ENCODE data around the gene SLC27A2.

Gene SLC27A2

DNA sequence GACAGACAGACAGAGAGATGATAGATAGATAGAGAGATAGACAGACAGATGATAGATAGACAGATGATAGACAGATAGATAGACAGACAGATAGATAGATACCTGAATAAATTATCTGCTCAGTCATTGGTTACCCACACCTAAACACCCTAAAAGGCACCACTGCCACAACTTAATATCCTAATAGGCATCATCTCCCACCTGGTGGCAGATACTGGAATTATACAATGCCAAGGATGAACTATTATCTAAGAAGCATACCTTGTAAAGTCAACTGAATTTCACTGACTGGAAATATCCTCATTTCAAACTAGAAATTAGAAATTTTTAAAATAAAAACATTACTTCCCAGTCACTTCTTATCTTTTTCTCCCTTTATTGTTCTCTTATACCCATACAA, 43.6 kb upstream of the SLC27A2 start:
- Mint-ChIP-seq H3K9me3 (no peaks in the 10 kb centered on the region), H3K27ac (no peak overlapping the region), H3K4me3 (no peak overlapping the region), H3K27me3 (ENCODE audit: low read depth, poor library complexity) (no peaks in the 10 kb centered on the region), H3K36me3 (ENCODE audit: low read depth) (no peaks in the 10 kb centered on the region), H3K4me1 (peaks cover 27% of the 10 kb centered on the region)
- TF ChIP-seq, protein P1, sequence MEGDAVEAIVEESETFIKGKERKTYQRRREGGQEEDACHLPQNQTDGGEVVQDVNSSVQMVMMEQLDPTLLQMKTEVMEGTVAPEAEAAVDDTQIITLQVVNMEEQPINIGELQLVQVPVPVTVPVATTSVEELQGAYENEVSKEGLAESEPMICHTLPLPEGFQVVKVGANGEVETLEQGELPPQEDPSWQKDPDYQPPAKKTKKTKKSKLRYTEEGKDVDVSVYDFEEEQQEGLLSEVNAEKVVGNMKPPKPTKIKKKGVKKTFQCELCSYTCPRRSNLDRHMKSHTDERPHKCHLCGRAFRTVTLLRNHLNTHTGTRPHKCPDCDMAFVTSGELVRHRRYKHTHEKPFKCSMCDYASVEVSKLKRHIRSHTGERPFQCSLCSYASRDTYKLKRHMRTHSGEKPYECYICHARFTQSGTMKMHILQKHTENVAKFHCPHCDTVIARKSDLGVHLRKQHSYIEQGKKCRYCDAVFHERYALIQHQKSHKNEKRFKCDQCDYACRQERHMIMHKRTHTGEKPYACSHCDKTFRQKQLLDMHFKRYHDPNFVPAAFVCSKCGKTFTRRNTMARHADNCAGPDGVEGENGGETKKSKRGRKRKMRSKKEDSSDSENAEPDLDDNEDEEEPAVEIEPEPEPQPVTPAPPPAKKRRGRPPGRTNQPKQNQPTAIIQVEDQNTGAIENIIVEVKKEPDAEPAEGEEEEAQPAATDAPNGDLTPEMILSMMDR (IDR thresholded peaks at IDR 0.05): no peak
- DNase-seq: no peak

DNA sequence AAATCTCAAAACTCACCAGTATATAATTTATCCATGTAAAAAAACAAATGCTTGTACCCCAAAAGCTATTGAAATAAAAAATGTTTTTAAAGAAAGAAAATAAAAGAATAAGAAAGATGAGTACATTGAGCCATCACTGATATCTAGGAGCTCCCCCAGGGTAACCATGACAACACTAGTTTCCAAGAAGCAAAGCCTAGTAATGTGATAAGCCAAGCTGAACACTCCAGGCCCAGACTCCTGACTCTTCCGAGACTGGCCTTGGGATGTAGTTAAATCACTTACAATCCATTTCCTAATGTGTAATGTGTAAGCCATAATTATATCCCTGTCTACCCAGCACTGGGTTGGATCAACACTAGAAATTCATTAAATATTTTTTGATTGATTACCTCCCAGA, 41.9 kb upstream of the SLC27A2 start:
- no peaks in the 10 kb centered on the region for H3K9me3 Mint-ChIP-seq
- peaks cover 22% of the 10 kb centered on the region for H3K4me1 Mint-ChIP-seq
- no peaks in the 10 kb centered on the region for H3K36me3 Mint-ChIP-seq (ENCODE audit: low read depth)
- H3K27me3 Mint-ChIP-seq (ENCODE audit: low read depth, poor library complexity): no peaks in the 10 kb centered on the region
- DNase-seq: no peak
- H3K27ac Mint-ChIP-seq: no peak overlapping the region
- TF ChIP-seq, protein P1 (IDR thresholded peaks at IDR 0.05): no peak
- H3K4me3 Mint-ChIP-seq: no peak overlapping the region

DNA sequence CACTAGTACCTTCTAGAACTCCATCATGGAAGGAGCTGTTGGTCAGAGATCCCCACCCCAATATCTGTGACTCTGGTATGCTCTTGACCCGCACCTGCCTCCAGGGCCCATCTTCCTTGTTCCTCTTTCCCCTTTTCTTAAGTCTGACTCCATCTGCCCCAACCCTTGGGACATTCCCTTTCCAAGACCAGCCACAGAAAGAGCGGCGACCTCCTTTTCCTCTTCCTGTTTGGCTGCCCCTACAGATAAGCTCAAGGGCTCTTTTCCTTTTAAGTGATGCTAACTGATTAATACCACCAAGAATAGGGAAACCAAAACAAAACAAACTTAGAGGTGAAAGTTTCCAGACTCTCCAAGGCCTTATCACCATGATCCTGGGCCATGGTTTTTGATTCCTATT, 41.0 kb upstream of the SLC27A2 start:
- TF ChIP-seq, protein P1 (IDR thresholded peaks at IDR 0.05): no peak
- H3K27me3 Mint-ChIP-seq (ENCODE audit: low read depth, poor library complexity): no peaks in the 10 kb centered on the region
- peaks cover 13% of the 10 kb centered on the region for H3K4me1 Mint-ChIP-seq
- H3K4me3 Mint-ChIP-seq: no peak overlapping the region
- no peak overlapping the region for H3K27ac Mint-ChIP-seq
- H3K9me3 Mint-ChIP-seq: no peaks in the 10 kb centered on the region
- H3K36me3 Mint-ChIP-seq (ENCODE audit: low read depth): no peaks in the 10 kb centered on the region
- DNase-seq: no peak

DNA sequence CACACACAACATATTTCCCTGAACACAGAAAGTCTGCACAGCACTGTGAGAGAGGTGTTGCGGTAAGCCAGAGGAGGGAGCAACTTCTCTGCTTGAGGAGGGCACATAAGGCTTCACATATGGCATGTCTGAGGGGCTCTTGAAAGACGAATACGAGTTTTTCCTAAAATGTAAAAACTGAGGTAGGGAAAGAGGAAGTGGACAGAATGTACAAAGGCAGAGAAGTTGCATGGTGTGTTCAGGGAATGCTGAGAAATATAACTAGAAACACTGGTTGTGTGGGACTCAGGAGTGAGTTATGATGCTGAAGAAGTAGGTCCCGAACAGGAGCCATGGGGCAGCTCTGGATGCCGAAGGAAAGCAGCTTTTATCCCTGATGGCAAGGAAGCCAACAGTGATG, 40.1 kb upstream of the SLC27A2 start:
- Mint-ChIP-seq H3K36me3 (ENCODE audit: low read depth) (no peaks in the 10 kb centered on the region), H3K4me3 (no peak overlapping the region), H3K4me1 (peaks cover 6% of the 10 kb centered on the region), H3K27ac (no peak overlapping the region), H3K27me3 (ENCODE audit: low read depth, poor library complexity) (no peaks in the 10 kb centered on the region), H3K9me3 (no peaks in the 10 kb centered on the region)
- TF ChIP-seq, protein P1 (IDR thresholded peaks at IDR 0.05): no peak
- no peak for DNase-seq

DNA sequence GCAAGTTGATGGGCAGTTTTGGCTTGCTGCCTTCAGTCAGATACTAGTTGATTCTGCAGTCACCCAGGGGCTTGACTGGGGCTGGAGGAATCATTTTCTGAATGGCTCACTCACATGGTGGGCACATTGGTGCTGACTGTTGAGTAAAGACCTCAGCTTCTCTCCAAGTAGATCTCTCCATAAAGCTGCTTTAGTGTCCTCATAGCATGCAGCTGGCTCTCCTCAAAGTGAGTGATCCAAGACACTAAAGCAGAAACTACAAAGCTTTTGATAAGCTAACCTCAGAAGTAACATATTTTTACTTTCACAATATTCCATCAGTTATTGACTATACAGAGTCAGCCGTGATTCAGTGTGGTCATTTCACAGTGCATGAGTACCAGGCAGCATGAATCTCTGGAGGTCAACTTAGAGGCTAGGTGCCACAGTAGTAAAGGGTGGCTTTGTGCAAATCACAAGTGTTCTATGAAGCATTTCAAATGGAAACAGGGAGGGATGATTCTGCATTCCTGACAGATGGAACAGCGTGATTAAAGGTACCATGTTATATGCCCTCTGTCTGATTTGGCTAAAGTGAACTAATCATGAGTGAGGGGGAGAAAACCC, 38.6 kb upstream of the SLC27A2 start:
- Mint-ChIP-seq H3K9me3 (no peaks in the 10 kb centered on the region), H3K27me3 (ENCODE audit: low read depth, poor library complexity) (peaks cover 4% of the 10 kb centered on the region), H3K4me1 (no peaks in the 10 kb centered on the region), H3K27ac (no peak overlapping the region), H3K36me3 (ENCODE audit: low read depth) (no peaks in the 10 kb centered on the region), H3K4me3 (no peak overlapping the region)
- TF ChIP-seq, protein P1 (IDR thresholded peaks at IDR 0.05): no peak
- no peak for DNase-seq

DNA sequence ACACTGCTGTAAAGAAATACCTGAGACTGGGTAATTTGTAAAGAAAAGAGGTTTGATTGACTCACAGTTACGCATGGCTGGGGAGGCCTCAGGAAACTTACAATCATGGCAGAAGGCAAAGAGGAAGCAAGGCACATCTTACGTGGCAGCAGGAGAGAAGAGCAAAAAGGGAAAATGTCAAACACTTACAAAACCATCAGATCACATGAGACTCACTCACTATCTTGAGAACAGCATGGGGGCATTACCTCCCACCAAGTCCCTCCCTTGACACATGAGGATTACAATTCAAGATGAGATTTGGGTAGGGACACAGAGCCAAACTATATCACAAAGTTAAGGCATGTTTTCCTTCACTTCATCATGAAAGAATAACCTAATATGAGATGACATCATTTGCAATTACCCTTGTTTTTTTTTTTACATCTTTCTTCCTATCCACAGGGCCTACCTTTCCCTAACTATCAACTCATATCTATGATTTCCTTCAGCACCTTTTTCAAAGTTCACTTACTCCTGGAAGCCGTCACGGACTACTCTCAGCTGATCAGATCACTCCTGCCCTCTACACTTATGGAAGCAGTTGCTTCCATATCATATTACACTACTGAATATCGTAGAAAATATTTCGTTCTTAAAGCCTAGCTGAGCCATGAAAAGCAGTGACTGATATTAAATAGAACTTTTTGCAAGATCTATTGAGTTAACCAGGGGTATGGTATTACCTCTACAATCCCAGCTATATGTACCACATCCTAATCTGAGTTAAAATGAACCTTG, 37.5 kb upstream of the SLC27A2 start:
- no peaks in the 10 kb centered on the region for H3K9me3 Mint-ChIP-seq
- H3K4me1 Mint-ChIP-seq: no peaks in the 10 kb centered on the region
- H3K4me3 Mint-ChIP-seq: no peak overlapping the region
- no peak overlapping the region for H3K27ac Mint-ChIP-seq
- H3K36me3 Mint-ChIP-seq (ENCODE audit: low read depth): no peaks in the 10 kb centered on the region
- peaks cover 4% of the 10 kb centered on the region for H3K27me3 Mint-ChIP-seq (ENCODE audit: low read depth, poor library complexity)
- TF ChIP-seq, protein P1 (IDR thresholded peaks at IDR 0.05): no peak
- DNase-seq: no peak

All from nephron progenitor cell (in vitro differentiated cells).